Vagina (tissue), 2 donors: ENCODE measurements around the gene TTI1.

Source experiments
- POLR2A ChIP-seq, 2 donors: fragments of 450-650 bp; IDR thresholded peaks; one replicate each; pipeline ENCODE4 v1.6.1; 2017; ENCODE audit warnings: antibody characterized with exemption in 2 of 2, mild to moderate bottlenecking in 2 of 2, moderate library complexity in 2 of 2
- POLR2AphosphoS5 ChIP-seq, 2 donors: sonication (generic); formaldehyde crosslinking; IDR thresholded peaks; one replicate each; pipeline ENCODE4 v1.9.0; 2017; ENCODE audit warnings: antibody characterized with exemption in 2 of 2, mild to moderate bottlenecking in 2 of 2, low read depth in 1 of 2; ENCODE audit not compliant: insufficient read depth in 1 of 2

DNA sequence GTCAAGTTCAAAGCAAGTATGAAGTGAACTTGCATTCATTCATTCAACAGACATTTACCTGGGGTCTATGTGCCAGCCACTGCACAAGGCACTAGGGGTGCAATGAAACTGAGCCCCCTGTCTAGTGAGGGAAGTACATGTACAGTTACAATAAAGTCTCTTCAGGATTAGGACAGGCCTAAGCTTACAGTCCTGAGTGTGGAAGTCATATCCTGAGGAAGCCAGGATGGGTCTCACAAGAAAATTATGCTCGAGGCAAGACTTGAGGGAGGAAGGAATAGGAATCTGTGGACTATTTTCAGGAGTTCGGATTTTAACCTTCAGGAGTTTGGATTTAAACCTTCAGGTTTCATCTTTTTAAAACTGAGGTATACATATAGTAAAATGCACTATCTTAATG, 19.4 kb downstream of the TTI1 start:
- TF ChIP-seq POLR2A (IDR thresholded peaks at IDR 0.05) (no peak), POLR2AphosphoS5 (IDR thresholded peaks at IDR 0.05; ENCODE audit: insufficient read depth in 1 of 2, low read depth in 1 of 2) (no peak)
